ENCODE data around the gene ZNF317.

ZNF317 gene

GRCh38 chr19:9205501-9206113, 65.4 kb downstream of the ZNF317 start:
- Histone ChIP-seq H3K9me3 (ENCODE audit: low read length) (no peaks in the 10 kb centered on the region), H3K9ac (ENCODE audit: low read length) (no peak overlapping the region), H3K4me3 (ENCODE audit: low read depth, low read length, poor library complexity, severe bottlenecking) (no peak overlapping the region), H3K9me2 (ENCODE audit: low read depth, low read length) (no peaks in the 10 kb centered on the region), H3K27me3 (ENCODE audit: insufficient read depth, low read length) (no peaks in the 10 kb centered on the region), H3K4me2 (ENCODE audit: low read length) (no peak overlapping the region), H3K36me3 (ENCODE audit: insufficient read depth, low read length) (no peaks in the 10 kb centered on the region), H4K20me1 (ENCODE audit: insufficient read depth, low read length) (no peaks in the 10 kb centered on the region), H3K79me2 (ENCODE audit: insufficient read depth, low read length) (no peaks in the 10 kb centered on the region), H3K4me1 (ENCODE audit: insufficient read depth, low read length, severe bottlenecking) (no peaks in the 10 kb centered on the region), H3F3A (ENCODE audit: insufficient read depth, low read length) (no peaks in the 10 kb centered on the region), H3K27ac (ENCODE audit: low read depth, low read length, poor library complexity, severe bottlenecking) (no peak overlapping the region), H2AFZ (ENCODE audit: low read length) (no peak overlapping the region)
- peak; percentile 76 for TF ChIP-seq CTCF (IDR thresholded peaks at IDR 0.05; ENCODE audit: low read length)
- TF ChIP-seq EZH2 (IDR thresholded peaks at IDR 0.05; ENCODE audit: borderline replicate concordance, low read length) = no peak

All from OCI-LY1 (cell line).